H1 (cell line): ENCODE measurements around the gene ARRB1.
"Not testable (repeated sequence)": the region's sequence is repeated elsewhere in the genome, so short reads cannot be mapped to it uniquely, and the experiment has no call there.

ENCODE experiments used
- GABPA ChIP-seq: IDR thresholded peaks from 2 replicates; pipeline ENCODE4 v1.6.1; 2011; ENCODE audit warnings: mild to moderate bottlenecking, low read length, moderate library complexity, borderline replicate concordance; ENCODE audit not compliant: insufficient read depth
- JUND ChIP-seq: IDR thresholded peaks from 2 replicates; pipeline ENCODE4 v1.6.1; 2011; ENCODE audit warnings: mild to moderate bottlenecking, improper control_type of control experiment, low read length
- KDM1A ChIP-seq: fragments of 200-600, 300-600 bp; sonication (generic); IDR thresholded peaks from 2 replicates; pipeline ENCODE4 v1.7.1; 2016; ENCODE audit warnings: mild to moderate bottlenecking, low read length, borderline replicate concordance
- POLR2A ChIP-seq, 2 experiments: IDR thresholded peaks; 1 replicate in 1 of 2; 2 replicates in 1 of 2; pipeline ENCODE4 v1.6.1; 2011; ENCODE audit warnings: low read depth in 2 of 2, low read length in 2 of 2, mild to moderate bottlenecking in 2 of 2; ENCODE audit errors: control extremely low read depth in 1 of 2
- POLR2AphosphoS5 ChIP-seq: IDR thresholded peaks from 2 replicates; pipeline ENCODE4 v1.6.1; 2011; ENCODE audit warnings: low read depth, low read length
- SIN3A ChIP-seq, 2 experiments: IDR thresholded peaks in 1 of 2; conservative IDR thresholded peaks in 1 of 2; 2 replicates each; pipeline ENCODE4 v1.6.1; 2011 to 2012; ENCODE audit warnings: low read length in 2 of 2, improper control_type of control experiment in 1 of 2, low read depth in 1 of 2, mild to moderate bottlenecking in 1 of 2
- SP1 ChIP-seq: IDR thresholded peaks from 2 replicates; pipeline ENCODE4 v1.6.1; 2011; ENCODE audit warnings: low read depth, low read length
- SP2 ChIP-seq: IDR thresholded peaks from 2 replicates; pipeline ENCODE4 v1.6.1; 2012; ENCODE audit warnings: mild to moderate bottlenecking, low read length, inconsistent platforms
- USF2 ChIP-seq: IDR thresholded peaks from 2 replicates; pipeline ENCODE4 v1.6.1; 2011; ENCODE audit warnings: low read length, improper control_type of control experiment
- TF ChIP-seq, protein P1 (sequence below), 3 experiments: IDR thresholded peaks; 1 replicate in 2 of 3; 2 replicates in 1 of 3; pipeline versions ENCODE4 v1.5.1 to v1.6.1; 2011; ENCODE audit warnings: low read length in 3 of 3, mild to moderate bottlenecking in 3 of 3, inconsistent platforms in 2 of 3, low read depth in 1 of 3, moderate library complexity in 1 of 3; ENCODE audit not compliant: insufficient read depth in 1 of 3; ENCODE audit errors: control extremely low read depth in 1 of 3
- TF ChIP-seq, protein P2 (sequence below): IDR thresholded peaks from 2 replicates; pipeline ENCODE4 v1.6.1; 2012; ENCODE audit warnings: low read length, inconsistent platforms

- TF ChIP-seq, protein P1, sequence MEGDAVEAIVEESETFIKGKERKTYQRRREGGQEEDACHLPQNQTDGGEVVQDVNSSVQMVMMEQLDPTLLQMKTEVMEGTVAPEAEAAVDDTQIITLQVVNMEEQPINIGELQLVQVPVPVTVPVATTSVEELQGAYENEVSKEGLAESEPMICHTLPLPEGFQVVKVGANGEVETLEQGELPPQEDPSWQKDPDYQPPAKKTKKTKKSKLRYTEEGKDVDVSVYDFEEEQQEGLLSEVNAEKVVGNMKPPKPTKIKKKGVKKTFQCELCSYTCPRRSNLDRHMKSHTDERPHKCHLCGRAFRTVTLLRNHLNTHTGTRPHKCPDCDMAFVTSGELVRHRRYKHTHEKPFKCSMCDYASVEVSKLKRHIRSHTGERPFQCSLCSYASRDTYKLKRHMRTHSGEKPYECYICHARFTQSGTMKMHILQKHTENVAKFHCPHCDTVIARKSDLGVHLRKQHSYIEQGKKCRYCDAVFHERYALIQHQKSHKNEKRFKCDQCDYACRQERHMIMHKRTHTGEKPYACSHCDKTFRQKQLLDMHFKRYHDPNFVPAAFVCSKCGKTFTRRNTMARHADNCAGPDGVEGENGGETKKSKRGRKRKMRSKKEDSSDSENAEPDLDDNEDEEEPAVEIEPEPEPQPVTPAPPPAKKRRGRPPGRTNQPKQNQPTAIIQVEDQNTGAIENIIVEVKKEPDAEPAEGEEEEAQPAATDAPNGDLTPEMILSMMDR (IDR thresholded peaks at IDR 0.05; ENCODE audit: control extremely low read depth in 1 of 3, insufficient read depth in 1 of 3, low read depth in 1 of 3, low read length in 3 of 3), result not testable (repeated sequence)
- not testable (repeated sequence) for TF ChIP-seq POLR2AphosphoS5; POLR2A (IDR thresholded peaks at IDR 0.05; ENCODE audit: control extremely low read depth in 1 of 2, low read depth in 2 of 2, low read length in 2 of 2); GABPA; SIN3A (conservative IDR thresholded peaks at IDR 0.05 in 1 of 2, IDR thresholded peaks at IDR 0.05 in 1 of 2; ENCODE audit: low read depth in 1 of 2, low read length in 2 of 2); USF2; SP1; SP2; KDM1A; JUND
- TF ChIP-seq, protein P2, sequence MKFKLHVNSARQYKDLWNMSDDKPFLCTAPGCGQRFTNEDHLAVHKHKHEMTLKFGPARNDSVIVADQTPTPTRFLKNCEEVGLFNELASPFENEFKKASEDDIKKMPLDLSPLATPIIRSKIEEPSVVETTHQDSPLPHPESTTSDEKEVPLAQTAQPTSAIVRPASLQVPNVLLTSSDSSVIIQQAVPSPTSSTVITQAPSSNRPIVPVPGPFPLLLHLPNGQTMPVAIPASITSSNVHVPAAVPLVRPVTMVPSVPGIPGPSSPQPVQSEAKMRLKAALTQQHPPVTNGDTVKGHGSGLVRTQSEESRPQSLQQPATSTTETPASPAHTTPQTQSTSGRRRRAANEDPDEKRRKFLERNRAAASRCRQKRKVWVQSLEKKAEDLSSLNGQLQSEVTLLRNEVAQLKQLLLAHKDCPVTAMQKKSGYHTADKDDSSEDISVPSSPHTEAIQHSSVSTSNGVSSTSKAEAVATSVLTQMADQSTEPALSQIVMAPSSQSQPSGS, result not testable (repeated sequence)
These were observed 27.3 kb upstream of the ARRB1 start for GRCh38 chr11:75378776-75379175.
